H1 (cell line): ENCODE data around the gene CDS2. TPM values are rescaled to one million over a fixed set of nuclear protein-coding genes. Genes with fewer than 3 reads are reported as not detected.

Experiments used
- CTCF ChIA-PET: fragments of 300-600 bp; sonication (Branson Sonifier 250); formaldehyde crosslinking; loops from one replicate; lab custom pipeline; 2021; ENCODE audit not compliant: partially characterized antibody; lab: Charles Lee
- POLR2A ChIA-PET: fragments of 300-600 bp; sonication (Branson Sonifier 250); formaldehyde crosslinking; loops from one replicate; lab custom pipeline; 2021; ENCODE audit warnings: inconsistent platforms; ENCODE audit not compliant: partially characterized antibody; lab: Charles Lee
- DNase-seq, 2 experiments: peaks; one replicate each; pipeline versions ENCODE4 v3.0.0 to v3.0.0-alpha.2; 2010 to 2022; ENCODE audit warnings: low spot score in 2 of 2, low read depth in 1 of 2, mixed read lengths in 1 of 2
- FAIRE-seq: peaks from 2 replicates; lab custom pipeline; 2011; peaks lifted over from hg19 to GRCh38; lab: Jason Lieb, UNC
- H2AFZ ChIP-seq: 2 replicates; pipeline ENCODE4 v1.8.1; 2012; ENCODE audit warnings: low read length, inconsistent platforms
- H2AK5ac ChIP-seq: 2 replicates; pipeline ENCODE4 v1.6.1; 2013; ENCODE audit warnings: low read depth, low read length
- H2BK120ac ChIP-seq: replicated peaks from 2 replicates; pipeline ENCODE3; 2013; ENCODE audit warnings: low read depth, low read length, inconsistent platforms
- H2BK12ac ChIP-seq: 2 replicates; pipeline ENCODE4 v1.6.1; 2013; ENCODE audit warnings: low read depth, low read length
- H2BK15ac ChIP-seq: 2 replicates; pipeline ENCODE4 v1.6.1; 2013; ENCODE audit warnings: low read length
- H2BK20ac ChIP-seq: 2 replicates; pipeline ENCODE4 v1.6.1; 2013; ENCODE audit warnings: low read length
- H2BK5ac ChIP-seq: 2 replicates; pipeline ENCODE4 v1.6.1; 2013; ENCODE audit warnings: low read depth, low read length
- H3K14ac ChIP-seq: 2 replicates; pipeline ENCODE4 v1.6.1; 2013; ENCODE audit warnings: inconsistent platforms; ENCODE audit not compliant: insufficient read length
- H3K18ac ChIP-seq: 2 replicates; pipeline ENCODE4 v1.6.1; 2013; ENCODE audit warnings: low read length; ENCODE audit errors: extremely low read depth
- H3K23ac ChIP-seq: 2 replicates; pipeline ENCODE4 v1.6.1; 2013; ENCODE audit warnings: inconsistent platforms; ENCODE audit not compliant: insufficient read length
- H3K23me2 ChIP-seq: 2 replicates; pipeline ENCODE4 v1.6.1; 2013; ENCODE audit warnings: low read depth, low read length
- H3K27ac ChIP-seq: 2 replicates; pipeline ENCODE4 v1.6.1; 2011; ENCODE audit warnings: low read depth, low read length, inconsistent platforms
- H3K27me3 ChIP-seq, 4 experiments: replicated peaks in 1 of 4; 1 replicate in 1 of 4; 2 replicates in 3 of 4; pipeline versions ENCODE4 v1.6.1 to v1.8.1; 2011 to 2013; ENCODE audit warnings: low read length in 3 of 4, mild to moderate bottlenecking in 3 of 4, inconsistent platforms in 2 of 4, mixed read lengths in 2 of 4, moderate library complexity in 1 of 4; ENCODE audit not compliant: control insufficient read depth in 3 of 4, insufficient read depth in 3 of 4; ENCODE audit errors: extremely low read depth in 1 of 4
- H3K36me3 ChIP-seq, 4 experiments: 2 replicates each; pipeline versions ENCODE4 v1.6.1 to v1.8.1; 2011 to 2013; ENCODE audit warnings: mild to moderate bottlenecking in 4 of 4, low read length in 3 of 4, moderate library complexity in 2 of 4, control low read depth in 1 of 4, inconsistent platforms in 1 of 4; ENCODE audit not compliant: insufficient read depth in 4 of 4, control insufficient read depth in 2 of 4
- H3K4ac ChIP-seq: replicated peaks from 2 replicates; pipeline ENCODE3; 2013; ENCODE audit warnings: low read length, low read depth, mixed read lengths, inconsistent platforms; ENCODE audit not compliant: insufficient read length
- H3K4me1 ChIP-seq, 4 experiments: replicated peaks in 1 of 4; 1 replicate in 1 of 4; 2 replicates in 3 of 4; pipeline versions ENCODE4 v1.6.1 to v1.8.1; 2011 to 2013; ENCODE audit warnings: low read length in 3 of 4, inconsistent platforms in 2 of 4, mixed read lengths in 1 of 4; ENCODE audit not compliant: insufficient read depth in 4 of 4, control insufficient read depth in 3 of 4
- H3K4me2 ChIP-seq, 2 experiments: 2 replicates each; pipeline versions ENCODE4 v1.6.1 to v1.8.1; 2011 to 2013; ENCODE audit warnings: low read depth in 2 of 2, low read length in 2 of 2, control low read depth in 1 of 2, inconsistent platforms in 1 of 2, mild to moderate bottlenecking in 1 of 2; ENCODE audit not compliant: insufficient read depth in 1 of 2
- H3K4me3 ChIP-seq, 4 experiments: fragments of 200-600, 300-600 bp in 1 of 4; sonication (generic), shearing (Covaris generic), sonication (Bioruptor Twin) in 1 of 4; 2 replicates each; pipeline versions ENCODE4 v1.5.1 to v1.8.1; 2011 to 2016; ENCODE audit warnings: low read length in 4 of 4, low read depth in 3 of 4, control low read depth in 2 of 4, inconsistent platforms in 2 of 4, mild to moderate bottlenecking in 2 of 4, mixed read lengths in 1 of 4, moderate library complexity in 1 of 4; ENCODE audit not compliant: insufficient read depth in 2 of 4; ENCODE audit errors: extremely low read depth in 1 of 4
- H3K56ac ChIP-seq: replicated peaks from 2 replicates; pipeline ENCODE3; 2013; ENCODE audit warnings: low read depth, mild to moderate bottlenecking, mixed read lengths, low read length, inconsistent platforms; ENCODE audit not compliant: insufficient read length
- H3K79me1 ChIP-seq: 2 replicates; pipeline ENCODE4 v1.6.1; 2013; ENCODE audit warnings: low read depth, low read length, control low read depth
- H3K79me2 ChIP-seq, 2 experiments: 2 replicates each; pipeline versions ENCODE4 v1.6.1 to v1.8.1; 2012 to 2013; ENCODE audit warnings: low read length in 2 of 2, mild to moderate bottlenecking in 2 of 2, inconsistent platforms in 1 of 2; ENCODE audit not compliant: insufficient read depth in 2 of 2, control insufficient read depth in 1 of 2
- H3K9ac ChIP-seq, 4 experiments: replicated peaks in 1 of 4; 1 replicate in 1 of 4; 2 replicates in 3 of 4; pipeline versions ENCODE4 v1.6.1 to v1.8.1; 2011 to 2013; ENCODE audit warnings: low read depth in 3 of 4, low read length in 3 of 4, control low read depth in 2 of 4, mild to moderate bottlenecking in 2 of 4, moderate library complexity in 2 of 4, inconsistent platforms in 1 of 4; ENCODE audit errors: extremely low read depth in 1 of 4
- H3K9me3 ChIP-seq, 2 experiments: 2 replicates each; pipeline versions ENCODE4 v1.6.1 to v1.8.1; 2012 to 2013; ENCODE audit warnings: mild to moderate bottlenecking in 2 of 2, moderate library complexity in 2 of 2, control low read depth in 1 of 2, inconsistent platforms in 1 of 2, low read depth in 1 of 2, low read length in 1 of 2, mixed read lengths in 1 of 2; ENCODE audit not compliant: insufficient read depth in 2 of 2
- H4K20me1 ChIP-seq, 2 experiments: replicated peaks in 1 of 2; 2 replicates each; pipeline versions ENCODE3 to v1.8.1; 2011 to 2013; ENCODE audit warnings: inconsistent platforms in 2 of 2, low read length in 2 of 2, mild to moderate bottlenecking in 1 of 2; ENCODE audit not compliant: insufficient read depth in 2 of 2, control insufficient read depth in 1 of 2
- H4K5ac ChIP-seq: 2 replicates; pipeline ENCODE4 v1.6.1; 2013; ENCODE audit warnings: low read length, low read depth, mixed read lengths, inconsistent platforms; ENCODE audit not compliant: insufficient read length
- H4K8ac ChIP-seq: 2 replicates; pipeline ENCODE4 v1.8.0; 2013; ENCODE audit warnings: mild to moderate bottlenecking, moderate library complexity, low read length, inconsistent platforms; ENCODE audit not compliant: insufficient read depth; ENCODE audit errors: extremely low read depth
- H4K91ac ChIP-seq: replicated peaks from 2 replicates; pipeline ENCODE3; 2013; ENCODE audit warnings: low read length, mixed read lengths, inconsistent platforms; ENCODE audit not compliant: insufficient read length
- MAFK ChIP-seq: IDR thresholded peaks from 2 replicates; pipeline ENCODE4 v1.6.1; 2012; ENCODE audit warnings: low read depth, mild to moderate bottlenecking, improper control_type of control experiment, low read length
- PHF8 ChIP-seq: fragments of 200-600 bp; sonication (generic); conservative IDR thresholded peaks from 2 replicates; pipeline ENCODE4 v1.7.1; 2012; ENCODE audit warnings: low read depth, mild to moderate bottlenecking, inconsistent platforms, low read length, moderate library complexity
- SP2 ChIP-seq: IDR thresholded peaks from 2 replicates; pipeline ENCODE4 v1.6.1; 2012; ENCODE audit warnings: mild to moderate bottlenecking, low read length, inconsistent platforms
- SP4 ChIP-seq: IDR thresholded peaks from 2 replicates; pipeline ENCODE4 v1.6.1; 2012; ENCODE audit warnings: low read length, inconsistent platforms
- SRF ChIP-seq: IDR thresholded peaks from 2 replicates; pipeline ENCODE4 v1.6.1; 2011; ENCODE audit warnings: mild to moderate bottlenecking, low read depth, low read length, moderate library complexity
- TEAD4 ChIP-seq: IDR thresholded peaks from 2 replicates; pipeline ENCODE4 v1.6.1; 2012; ENCODE audit warnings: low read depth, low read length, inconsistent platforms, mixed read lengths
- WGBS, 2 experiments: shearing (Covaris generic) in 1 of 2; methylation state at CpG; one replicate each; pipeline versions ENCODE4 v1.1.6 to v1.1.7; 2013 to 2015; ENCODE audit warnings: low lambda C conversion rate in 2 of 2, mixed read lengths in 2 of 2, inconsistent platforms in 1 of 2, low coverage in 1 of 2, missing lambda C conversion rate in 1 of 2; ENCODE audit not compliant: insufficient replicate concordance in 2 of 2, insufficient coverage in 1 of 2, insufficient read length in 1 of 2; ENCODE audit errors: extremely low coverage in 1 of 2, missing lambda C conversion rate in 1 of 2; 5-methylcytosine and 5-hydroxymethylcytosine counted together
- polyA plus RNA-seq, 7 experiments: library from polyadenylated mRNA; depleted of rRNA in 3 of 7; stranded (reverse) in 5 of 7; unstranded in 2 of 7; fragments of >200 nt in 5 of 7; fragments of 200-250 nt in 2 of 7; gene quantifications; 1 replicate in 5 of 7; 2 replicates in 1 of 7; 4 replicates in 1 of 7; pipeline versions ENCODE4 v1.2.1 to v1.2.3, GENCODE V29; 2011 to 2013; ENCODE audit warnings: missing spikeins in 2 of 7, mixed read lengths in 2 of 7
- total RNA-seq: library from RNA; stranded (reverse); fragmentation: NEBNext Ultra II Directional; extraction: Animal tissue kit (Norgen Biotek cat#: 25700); gene quantifications from 2 replicates; pipeline ENCODE4 v1.2.1, GENCODE V29; 2021

Gene CDS2
- total and polyA plus RNA-seq, 2 of the 8 experiments (the other 6 are each of a cell fraction or from before 2014, with no cell fraction given) = 54.0 to 56.2 TPM

DNA sequence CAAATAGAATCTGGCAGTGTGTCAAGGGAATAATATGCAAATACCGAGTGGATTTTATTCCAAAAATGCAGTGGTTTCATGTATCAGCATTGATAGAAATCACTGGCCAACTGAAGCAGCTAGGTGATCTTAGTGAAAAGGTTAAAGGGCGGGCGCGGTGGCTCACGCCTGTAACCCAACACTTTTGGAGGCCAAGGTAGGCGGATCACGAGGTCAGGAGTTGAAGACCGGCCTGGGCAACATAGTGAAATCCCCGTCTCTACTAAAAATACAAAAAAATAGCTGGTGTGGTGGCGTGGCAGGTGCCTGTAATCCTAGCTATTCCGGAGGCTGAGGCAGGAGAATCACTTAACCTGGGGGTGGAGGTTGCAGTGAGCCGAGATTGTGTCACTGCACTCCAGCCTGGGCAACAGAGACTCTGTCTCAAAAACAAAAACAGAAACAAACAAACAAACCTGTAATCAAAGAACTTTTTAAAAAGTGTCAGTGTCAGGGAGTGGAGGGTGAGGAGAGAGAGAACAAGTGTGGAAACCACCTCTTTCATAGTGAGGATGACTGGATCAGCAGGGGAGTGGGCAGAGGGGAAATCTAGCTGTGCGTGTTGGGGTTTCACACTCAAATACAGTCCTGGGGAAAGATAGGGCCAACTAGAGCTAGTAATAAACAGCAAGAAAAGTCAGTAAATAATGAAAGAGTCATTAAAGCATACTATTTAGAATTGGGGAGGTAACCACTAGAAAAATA is 57.1 kb downstream of the CDS2 start:
- Histone ChIP-seq H3K79me1 (no peaks in the 10 kb centered on the region), H3K4ac (no peak overlapping the region), H3K23me2 (no peaks in the 10 kb centered on the region), H3K9ac (no peak overlapping the region), H2AK5ac (no peak overlapping the region), H3K56ac (no peak overlapping the region), H4K5ac (no peak overlapping the region), H2AFZ (no peak overlapping the region), H3K27ac (no peak overlapping the region), H3K9me3 (no peaks in the 10 kb centered on the region), H4K8ac (no peak overlapping the region), H2BK15ac (no peak overlapping the region), H3K36me3 (peaks cover 3 to 22% (median 7%) of the 10 kb centered on the region in 4 experiments; a peak in 6 of 8 replicates), H3K18ac (no peak overlapping the region), H2BK120ac (no peak overlapping the region), H3K14ac (no peak overlapping the region), H3K23ac (no peak overlapping the region), H4K91ac (no peak overlapping the region), H3K4me3 (no peak overlapping the region), H4K20me1 (no peaks in the 10 kb centered on the region), H3K27me3 (no peaks in the 10 kb centered on the region), H2BK5ac (no peak overlapping the region), H2BK20ac (no peak overlapping the region), H3K4me2 (no peak overlapping the region), H2BK12ac (no peak overlapping the region), H3K4me1 (no peaks in the 10 kb centered on the region; a peak in 1 of 7 replicates), H3K79me2 (no peaks in the 10 kb centered on the region)
- POLR2A ChIA-PET = interaction anchor here (0.9 to 1.2 kb wide), 3 partner anchors 12 to 68 kb away, joined by 3 read pairs; partner anchors contain the start of gene CDS2
- CTCF ChIA-PET = interaction anchor here (0.6 to 2.3 kb wide), 6 partner anchors 9 to 426 kb away, joined by 3 to 9 read pairs (median 4); partner anchors contain the start of gene CDS2
- TF ChIP-seq SP2 = no peak
- no peak for TF ChIP-seq PHF8
- no peak for TF ChIP-seq TEAD4
- TF ChIP-seq MAFK = no peak
- TF ChIP-seq SP4 = no peak
- TF ChIP-seq SRF = no peak
- WGBS, 2 experiments = 91% methylated on average over 13 of the region's 13 CpGs; no CpG with 5 or more reads in 1 of the 2 experiments
- FAIRE-seq (no peak), DNase-seq (no peak)
